Esophagus squamous epithelium (tissue), 5 donors: Measurements from ENCODE around the gene JAZF1. TPM values are rescaled to one million over a fixed set of nuclear protein-coding genes. Genes with fewer than 3 reads are reported as not detected.

Experiments used
- DNase-seq: peaks from one replicate; lab custom pipeline; 2025; lab: John Stamatoyannopoulos, UW
- H3K27ac ChIP-seq, 4 donors: fragments of 200-600 bp; sonication (generic); one replicate each; pipeline ENCODE4 v1.5.1; 2016 to 2019; ENCODE audit warnings: mild to moderate bottlenecking in 1 of 4
- H3K27me3 ChIP-seq, 4 donors: fragments of 200-600 bp; sonication (generic); 1 replicate in 3 of 4; 2 replicates in 1 of 4; pipeline versions ENCODE4 v1.5.1 to v1.6.0; 2017 to 2021; ENCODE audit warnings: antibody characterized with exemption in 1 of 4
- H3K36me3 ChIP-seq, 3 donors: fragments of 200-600 bp; sonication (generic); one replicate each; pipeline ENCODE4 v1.5.1; 2016 to 2019
- H3K4me1 ChIP-seq, 3 donors: fragments of 200-600 bp; sonication (generic); one replicate each; pipeline ENCODE4 v1.5.1; 2017 to 2019
- H3K4me3 ChIP-seq, 4 donors: fragments of 200-600 bp; sonication (generic); 1 replicate in 3 of 4; 2 replicates in 1 of 4; pipeline ENCODE4 v1.5.1; 2016 to 2019; ENCODE audit warnings: mild to moderate bottlenecking in 2 of 4, moderate library complexity in 1 of 4
- H3K9me3 ChIP-seq, 3 donors: fragments of 200-600 bp; sonication (generic); one replicate each; pipeline ENCODE4 v1.5.1; 2016 to 2019
- POLR2A ChIP-seq, 4 donors: fragments of 450-650 bp; IDR thresholded peaks; one replicate each; pipeline ENCODE4 v1.6.1; 2017; ENCODE audit warnings: antibody characterized with exemption in 4 of 4, mild to moderate bottlenecking in 4 of 4, moderate library complexity in 3 of 4
- WGBS, 2 donors: methylation state at CpG; one replicate each; pipeline ENCODE4 v1.1.5; 2018; 5-methylcytosine and 5-hydroxymethylcytosine counted together
- intact Hi-C: fragments of 100-400 bp; cut with DNase I; formaldehyde crosslinking; loops from one replicate; pipeline ENCODE4 v1.15.0; 2022
- total RNA-seq, 4 donors: library from RNA; depleted of rRNA; stranded (reverse); fragments of >200 nt; gene quantifications; one replicate each; pipeline ENCODE4 v1.1.0, GENCODE V29; 2016
- TF ChIP-seq, protein P1 (sequence below), 6 experiments: fragments of 450-650 bp in 4 of 6; fragments of 200-600 bp in 2 of 6; sonication (generic) in 2 of 6; IDR thresholded peaks; one replicate each; pipeline ENCODE4 v1.5.1; 2016 to 2019; ENCODE audit warnings: antibody characterized with exemption in 6 of 6, mild to moderate bottlenecking in 4 of 6, moderate library complexity in 4 of 6
- donor health status: DM: yes; HTN: yes; CAD: no.

Gene JAZF1
- total RNA-seq, 4 donors from 2014 or later = 1.3 to 8.6 (median 2.0) TPM

DNA sequence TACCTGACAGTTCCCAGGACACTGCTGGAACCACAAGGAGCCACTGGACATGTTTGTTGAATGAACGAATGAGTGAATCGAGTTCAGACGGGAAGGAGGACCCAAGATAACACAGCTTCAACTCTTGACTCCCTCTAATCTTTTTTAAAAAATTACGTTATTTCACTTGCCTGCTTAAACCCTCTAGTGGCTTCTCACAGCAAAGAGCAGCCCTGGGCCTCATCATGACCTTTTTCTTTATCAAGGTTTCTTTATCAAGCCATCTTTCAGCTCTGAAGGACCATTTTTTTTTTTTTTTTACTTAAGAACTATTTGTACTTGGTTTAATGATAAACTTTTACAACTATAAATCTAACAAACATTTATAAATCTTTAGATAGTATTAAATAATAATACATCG is 330.1 kb downstream of the JAZF1 start:
- no peak for TF ChIP-seq POLR2A (IDR thresholded peaks at IDR 0.05)
- TF ChIP-seq, protein P1, sequence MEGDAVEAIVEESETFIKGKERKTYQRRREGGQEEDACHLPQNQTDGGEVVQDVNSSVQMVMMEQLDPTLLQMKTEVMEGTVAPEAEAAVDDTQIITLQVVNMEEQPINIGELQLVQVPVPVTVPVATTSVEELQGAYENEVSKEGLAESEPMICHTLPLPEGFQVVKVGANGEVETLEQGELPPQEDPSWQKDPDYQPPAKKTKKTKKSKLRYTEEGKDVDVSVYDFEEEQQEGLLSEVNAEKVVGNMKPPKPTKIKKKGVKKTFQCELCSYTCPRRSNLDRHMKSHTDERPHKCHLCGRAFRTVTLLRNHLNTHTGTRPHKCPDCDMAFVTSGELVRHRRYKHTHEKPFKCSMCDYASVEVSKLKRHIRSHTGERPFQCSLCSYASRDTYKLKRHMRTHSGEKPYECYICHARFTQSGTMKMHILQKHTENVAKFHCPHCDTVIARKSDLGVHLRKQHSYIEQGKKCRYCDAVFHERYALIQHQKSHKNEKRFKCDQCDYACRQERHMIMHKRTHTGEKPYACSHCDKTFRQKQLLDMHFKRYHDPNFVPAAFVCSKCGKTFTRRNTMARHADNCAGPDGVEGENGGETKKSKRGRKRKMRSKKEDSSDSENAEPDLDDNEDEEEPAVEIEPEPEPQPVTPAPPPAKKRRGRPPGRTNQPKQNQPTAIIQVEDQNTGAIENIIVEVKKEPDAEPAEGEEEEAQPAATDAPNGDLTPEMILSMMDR (IDR thresholded peaks at IDR 0.05) = no peak
- no peak for DNase-seq
- no peak overlapping the region for H3K27ac ChIP-seq
- H3K4me1 ChIP-seq = no peaks in the 10 kb centered on the region
- intact Hi-C loops = no loop called here
- no peaks in the 10 kb centered on the region for H3K9me3 ChIP-seq
- no peaks in the 10 kb centered on the region for H3K27me3 ChIP-seq
- H3K4me3 ChIP-seq = no peak overlapping the region
- 88 to 92% methylated on average over 5 of the region's 5 CpGs for WGBS, 2 donors
- no peaks in the 10 kb centered on the region for H3K36me3 ChIP-seq

DNA sequence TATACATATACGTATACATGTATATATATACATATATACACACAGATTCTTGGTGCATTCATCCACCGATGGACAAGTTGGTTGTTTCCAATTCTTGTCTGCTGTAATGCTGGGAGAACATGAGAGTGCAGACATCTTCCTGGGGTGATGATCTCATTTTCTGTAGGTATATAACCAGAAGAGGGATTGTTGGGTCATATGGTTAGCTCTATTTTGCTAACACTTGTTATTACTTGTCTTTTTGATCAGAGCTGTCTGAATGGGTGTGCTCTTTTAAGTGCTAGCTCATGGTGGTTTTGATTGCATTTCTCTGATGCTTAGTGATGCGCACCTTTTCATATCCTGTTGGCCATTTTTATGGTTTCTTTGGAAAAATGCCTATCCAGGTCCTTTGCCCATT is 334.2 kb downstream of the JAZF1 start:
- Histone ChIP-seq H3K27ac (no peak overlapping the region), H3K27me3 (no peaks in the 10 kb centered on the region), H3K4me1 (no peaks in the 10 kb centered on the region), H3K9me3 (no peaks in the 10 kb centered on the region), H3K36me3 (no peaks in the 10 kb centered on the region), H3K4me3 (no peak overlapping the region)
- intact Hi-C loops = no loop called here
- WGBS, 2 donors = 85 to 96% methylated on average over 3 of the region's 3 CpGs
- DNase-seq = no peak
- TF ChIP-seq POLR2A (IDR thresholded peaks at IDR 0.05) = no peak
- TF ChIP-seq, protein P1 (IDR thresholded peaks at IDR 0.05) = no peak

DNA sequence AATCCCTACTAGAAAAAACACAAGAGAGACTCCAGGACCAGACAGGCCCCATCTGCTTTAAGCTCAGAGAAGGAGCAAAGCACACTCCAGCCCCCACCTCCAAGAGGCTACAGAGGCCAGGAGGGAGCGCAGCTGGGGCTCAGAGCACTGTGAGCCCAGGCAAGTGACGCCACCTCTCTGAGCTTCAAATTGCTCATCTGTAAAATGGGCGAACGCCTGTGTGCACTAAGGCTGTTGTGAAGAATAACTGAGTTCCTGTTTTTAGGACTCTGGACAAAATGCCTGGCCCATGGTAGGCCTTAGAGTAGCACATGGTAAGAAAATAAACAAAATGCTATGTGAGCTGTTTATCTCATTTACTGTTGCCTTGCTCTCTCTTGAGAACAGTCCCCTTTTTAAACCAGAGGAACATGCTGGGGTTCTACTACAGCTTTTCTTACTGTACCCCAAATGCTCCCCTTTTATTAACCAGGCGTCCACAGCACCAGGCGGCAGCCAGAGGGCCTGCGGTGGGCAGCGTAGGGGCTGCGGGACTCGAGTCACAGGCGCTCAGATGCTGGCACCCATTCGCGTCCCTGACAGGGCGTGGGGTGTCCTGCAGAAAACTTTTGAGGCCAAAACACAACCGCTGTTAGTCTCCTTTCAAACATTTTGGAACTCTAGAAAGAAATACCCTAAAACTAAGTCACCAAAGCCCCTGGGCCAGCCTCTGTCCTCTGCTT is 336.9 kb downstream of the JAZF1 start:
- no peaks in the 10 kb centered on the region for H3K4me1 ChIP-seq
- H3K36me3 ChIP-seq = peaks cover 0 to 8% (median 0%) of the 10 kb centered on the region in 3 donors
- no peaks in the 10 kb centered on the region for H3K27me3 ChIP-seq
- H3K4me3 ChIP-seq = no peak overlapping the region
- DNase-seq = no peak
- WGBS, 2 donors = 93 to 96% methylated on average over 12 of the region's 15 CpGs
- intact Hi-C loops = no loop called here
- H3K9me3 ChIP-seq = no peaks in the 10 kb centered on the region
- no peak overlapping the region for H3K27ac ChIP-seq
- TF ChIP-seq POLR2A (IDR thresholded peaks at IDR 0.05) = no peak
- TF ChIP-seq, protein P1 (IDR thresholded peaks at IDR 0.05) = no peak

DNA sequence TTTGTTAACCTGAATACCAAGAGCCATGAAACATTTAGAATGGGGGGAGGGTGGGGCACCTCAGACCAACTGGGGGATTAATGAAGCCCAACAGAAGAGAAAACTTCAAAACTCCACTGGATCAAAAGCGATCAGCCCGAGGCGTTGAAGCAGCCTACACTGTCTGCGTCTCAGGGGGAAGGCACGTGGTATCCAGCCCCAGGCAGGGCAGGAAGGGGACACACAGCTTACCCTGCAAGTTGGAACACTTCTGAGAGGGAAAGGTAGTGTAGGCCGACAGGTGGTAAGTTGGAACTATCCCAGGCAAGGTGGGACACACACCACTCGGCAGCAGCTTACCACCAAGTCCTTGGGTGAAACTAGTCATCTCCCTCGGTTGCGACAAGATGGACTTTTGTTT is 337.7 kb downstream of the JAZF1 start:
- TF ChIP-seq POLR2A (IDR thresholded peaks at IDR 0.05) = no peak
- TF ChIP-seq, protein P1 (IDR thresholded peaks at IDR 0.05) = no peak
- H3K36me3 ChIP-seq = peaks cover 0 to 8% (median 0%) of the 10 kb centered on the region in 3 donors
- no peaks in the 10 kb centered on the region for H3K9me3 ChIP-seq
- WGBS, 2 donors = 63 to 76% methylated on average over 9 of the region's 9 CpGs
- no peaks in the 10 kb centered on the region for H3K27me3 ChIP-seq
- DNase-seq = no peak
- no peak overlapping the region for H3K4me3 ChIP-seq
- H3K27ac ChIP-seq = no peak overlapping the region
- H3K4me1 ChIP-seq = no peaks in the 10 kb centered on the region
- intact Hi-C loops = no loop called here

DNA sequence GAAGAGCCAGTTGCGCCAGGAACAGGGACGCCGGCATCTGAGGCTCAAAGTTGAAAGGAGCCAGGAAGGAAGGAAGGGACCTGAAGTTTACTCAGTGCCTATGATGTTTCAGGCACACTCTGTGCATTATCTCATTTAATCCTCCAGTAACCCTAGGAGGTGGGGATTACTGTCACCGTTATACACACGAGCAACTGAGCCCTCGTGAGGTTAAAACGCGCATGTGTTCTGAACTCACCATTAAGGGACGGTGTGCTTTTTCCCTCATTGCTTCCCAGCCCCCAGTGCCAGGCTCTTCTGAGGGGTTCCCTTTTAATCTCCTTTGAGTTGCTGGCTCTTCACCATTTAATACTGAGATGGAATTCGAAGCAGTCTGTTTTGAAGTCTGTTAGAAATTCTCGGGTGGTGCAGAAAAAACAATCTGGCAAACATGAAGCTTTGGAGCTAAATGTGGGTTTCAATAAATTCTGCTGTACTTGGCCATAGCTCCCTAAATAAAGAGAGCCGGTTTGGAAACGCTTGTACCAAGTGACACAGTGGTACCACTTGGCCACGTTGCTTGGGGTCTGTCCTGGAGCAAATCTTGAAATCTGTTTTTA is 338.4 kb downstream of the JAZF1 start:
- Histone ChIP-seq H3K36me3 (peaks cover 0 to 8% (median 0%) of the 10 kb centered on the region in 3 donors), H3K4me1 (no peaks in the 10 kb centered on the region), H3K27ac (no peak overlapping the region), H3K4me3 (no peak overlapping the region), H3K9me3 (no peaks in the 10 kb centered on the region), H3K27me3 (no peaks in the 10 kb centered on the region)
- WGBS, 2 donors = 72 to 81% methylated on average over 13 to 14 of the region's 14 CpGs
- TF ChIP-seq, protein P1 (IDR thresholded peaks at IDR 0.05) = no peak
- no peak for TF ChIP-seq POLR2A (IDR thresholded peaks at IDR 0.05)
- intact Hi-C loops = no loop called here
- no peak for DNase-seq
